GM21360 (cell line): Measurements from ENCODE around the gene BCOR.

Experiments
- ATAC-seq: cut with Tn5 transposase; IDR thresholded peaks from one replicate; pipeline ENCODE4 v1.9.1; 2021; ENCODE audit warnings: mild to moderate bottlenecking, moderate library complexity; ENCODE audit not compliant: unreplicated experiment

Gene BCOR

GRCh38 chrX:40097504-40098263 is at the start of gene BCOR:
Gene BCOR (minus strand): TSS chrX:40097958. CDS start chrX:40077929, 20,029 bp downstream.
- no peak for ATAC-seq

GRCh38 chrX:40147126-40147952 is 49.6 kb upstream of the BCOR start:
- ATAC-seq: no peak

- ATAC-seq: no peak
Measured at GRCh38 chrX:40146262-40147125, 48.7 kb upstream of the BCOR start.

GRCh38 chrX:40145923-40146261 is 48.1 kb upstream of the BCOR start:
- no peak for ATAC-seq

GRCh38 chrX:40145001-40145922 is 47.5 kb upstream of the BCOR start:
- ATAC-seq: no peak

- no peak for ATAC-seq
Measured at GRCh38 chrX:40144576-40144975, 46.8 kb upstream of the BCOR start.

GRCh38 chrX:40143987-40144386 is 46.2 kb upstream of the BCOR start:
- ATAC-seq: no peak

- no peak for ATAC-seq
Measured at GRCh38 chrX:40143001-40143400, 45.2 kb upstream of the BCOR start.

- no peak for ATAC-seq
Measured at GRCh38 chrX:40142417-40142816, 44.7 kb upstream of the BCOR start.

- no peak for ATAC-seq
Measured at GRCh38 chrX:40140706-40141499, 43.1 kb upstream of the BCOR start.

GRCh38 chrX:40132751-40133150 is 35.0 kb upstream of the BCOR start:
- no peak for ATAC-seq

- no peak for ATAC-seq
Measured at GRCh38 chrX:40131654-40132337, 34.0 kb upstream of the BCOR start.

GRCh38 chrX:40130207-40130606 is 32.4 kb upstream of the BCOR start:
- no peak for ATAC-seq

GRCh38 chrX:40127052-40127451 is 29.3 kb upstream of the BCOR start:
- ATAC-seq: no peak

GRCh38 chrX:40122487-40122886 is 24.7 kb upstream of the BCOR start:
- no peak for ATAC-seq

- no peak for ATAC-seq
Measured at GRCh38 chrX:40121618-40122017, 23.9 kb upstream of the BCOR start.

- no peak for ATAC-seq
Measured at GRCh38 chrX:40120838-40121580, 23.3 kb upstream of the BCOR start.

GRCh38 chrX:40117715-40118285 is 20.0 kb upstream of the BCOR start:
- no peak for ATAC-seq
